Endometrial microvascular endothelial cells (primary cell): Measurements from ENCODE around the gene CREG2. TPM values are rescaled to one million over a fixed set of nuclear protein-coding genes. Genes with fewer than 3 reads are reported as not detected.
"Not testable (repeated sequence)": the region's sequence is repeated elsewhere in the genome, so short reads cannot be mapped to it uniquely, and the experiment has no call there.

ENCODE experiments used
- in situ Hi-C: cut with HindIII; loops from 2 replicates; pipeline ENCODE4 v1.10.0; 2017; ENCODE audit warnings: low sequenced_read_pairs, low pct_unique_long_range_greater_than_20kb; ENCODE audit errors: inconsistent ontology term
- total RNA-seq: library from RNA; depleted of rRNA; stranded (reverse); fragments of >200 nt; gene quantifications from one replicate; pipeline ENCODE4 v1.2.3, GENCODE V29; 2015; ENCODE audit errors: inconsistent ontology term

Gene CREG2
- total RNA-seq, 1 donor from 2014 or later = 0.56 TPM

GRCh38 chr2:101329026-101329425 is 58.3 kb downstream of the CREG2 start:
- in situ Hi-C loops = no loop called here

- in situ Hi-C loops = no loop called here
Measured at GRCh38 chr2:101328474-101329007, 58.8 kb downstream of the CREG2 start.

- in situ Hi-C loops = no loop called here
Measured at GRCh38 chr2:101327863-101328394, 59.4 kb downstream of the CREG2 start.

- in situ Hi-C loops = no loop called here
Measured at GRCh38 chr2:101325425-101325824, 61.9 kb downstream of the CREG2 start.

GRCh38 chr2:101316568-101316967 is 70.7 kb downstream of the CREG2 start:
- in situ Hi-C loops = not testable (repeated sequence)

- in situ Hi-C loops = no loop called here
Measured at GRCh38 chr2:101311696-101312017, 75.6 kb downstream of the CREG2 start.

GRCh38 chr2:101310834-101311695 is 76.2 kb downstream of the CREG2 start:
- in situ Hi-C loops = no loop called here

GRCh38 chr2:101310090-101310833 is 77.0 kb downstream of the CREG2 start:
- in situ Hi-C loops = no loop called here

GRCh38 chr2:101308432-101309210 is 78.7 kb downstream of the CREG2 start, which contains the start of gene RNF149:
TSS of gene RNF149 (minus strand) at chr2:101308701. CDS start at chr2:101308588, 113 bp downstream.
- in situ Hi-C loops = no loop called here

- in situ Hi-C loops = no loop called here
Measured at GRCh38 chr2:101307950-101308431, 79.3 kb downstream of the CREG2 start.

GRCh38 chr2:101307503-101307902 is 79.8 kb downstream of the CREG2 start:
- in situ Hi-C loops = no loop called here

GRCh38 chr2:101306410-101306809 is 80.9 kb downstream of the CREG2 start:
- in situ Hi-C loops = no loop called here

GRCh38 chr2:101305492-101306078 is 81.7 kb downstream of the CREG2 start:
- in situ Hi-C loops = no loop called here

GRCh38 chr2:101305035-101305434 is 82.3 kb downstream of the CREG2 start:
- in situ Hi-C loops = no loop called here

- in situ Hi-C loops = no loop called here
Measured at GRCh38 chr2:101303688-101304087, 83.6 kb downstream of the CREG2 start.

GRCh38 chr2:101302016-101302415 is 85.3 kb downstream of the CREG2 start:
- in situ Hi-C loops = no loop called here

GRCh38 chr2:101300836-101301235 is 86.5 kb downstream of the CREG2 start:
- in situ Hi-C loops = no loop called here

GRCh38 chr2:101300164-101300563 is 87.1 kb downstream of the CREG2 start:
- in situ Hi-C loops = no loop called here
